Ovary (tissue), 3 donors: ENCODE results near the gene KRT32.

Source experiments
- CTCF ChIP-seq, 3 donors: fragments of 450-650 bp in 2 of 3; fragments of 200-600 bp in 1 of 3; IDR thresholded peaks; one replicate each; pipeline versions ENCODE4 v1.5.1 to v1.8.0; 2016 to 2022; ENCODE audit warnings: antibody characterized with exemption in 3 of 3, mild to moderate bottlenecking in 1 of 3
- EP300 ChIP-seq: sonication (generic); formaldehyde crosslinking; IDR thresholded peaks from one replicate; pipeline ENCODE4 v1.6.1; 2017; ENCODE audit warnings: antibody characterized with exemption
- POLR2A ChIP-seq: fragments of 450-650 bp; IDR thresholded peaks from one replicate; pipeline ENCODE4 v1.6.1; 2017; ENCODE audit warnings: antibody characterized with exemption, mild to moderate bottlenecking, moderate library complexity
- donor health status: DM: no; HTN: no; CAD: no.

- TF ChIP-seq EP300 = no peak
- no peak for TF ChIP-seq CTCF (IDR thresholded peaks at IDR 0.05)
- TF ChIP-seq POLR2A = no peak
These were observed 49.1 kb upstream of the KRT32 start for GRCh38 chr17:41516147-41516829.
